OCI-LY7 (cell line): ENCODE results near the gene GADL1. TPM values are rescaled to one million over a fixed set of nuclear protein-coding genes. Genes with fewer than 3 reads are reported as not detected.

ENCODE experiments used
- BruUV-seq: library from RNA; stranded (reverse); fragments of 400-500 nt; replicated peaks from 2 replicates; lab custom pipeline; 2021; lab: Mats Ljungman, UMichigan
- CTCF ChIA-PET: fragments of 300-600 bp; sonication (Branson Sonifier 250); formaldehyde crosslinking; loops from one replicate; lab custom pipeline; 2022; ENCODE audit warnings: antibody characterized with exemption; ENCODE audit not compliant: unreplicated experiment; lab: Charles Lee
- POLR2A ChIA-PET: fragments of 300-600 bp; sonication (Branson Sonifier 250); formaldehyde crosslinking; loops from one replicate; lab custom pipeline; 2022; ENCODE audit warnings: antibody characterized with exemption; lab: Charles Lee
- DNase-seq: peaks from one replicate; pipeline ENCODE4 v3.0.0-alpha.2; 2015; ENCODE audit warnings: low spot score
- H2AFZ ChIP-seq: fragments of 200-600 bp; sonication (generic), shearing (Covaris generic); 2 replicates; pipeline ENCODE4 v1.6.1; 2014; ENCODE audit warnings: mild to moderate bottlenecking, antibody characterized with exemption, low read length, moderate library complexity
- H3K27ac ChIP-seq: fragments of 200-600 bp; sonication (generic); 2 replicates; pipeline ENCODE4 v1.5.1; 2014; ENCODE audit warnings: mixed run types, low read depth, mild to moderate bottlenecking, moderate library complexity, low read length, inconsistent platforms; ENCODE audit not compliant: poor library complexity, severe bottlenecking
- H3K36me3 ChIP-seq: fragments of 200-600 bp; sonication (generic); 2 replicates; pipeline ENCODE4 v1.6.1; 2014; ENCODE audit warnings: mild to moderate bottlenecking, antibody characterized with exemption, low read length, moderate library complexity, mixed read lengths; ENCODE audit not compliant: insufficient read depth
- H3K4me1 ChIP-seq: fragments of 200-600 bp; sonication (generic); 2 replicates; pipeline ENCODE4 v1.5.1; 2014; ENCODE audit warnings: mild to moderate bottlenecking, low read length; ENCODE audit not compliant: insufficient read depth, poor library complexity, severe bottlenecking
- H3K4me2 ChIP-seq: fragments of 200-600 bp; sonication (generic); 2 replicates; pipeline ENCODE4 v1.6.1; 2014; ENCODE audit warnings: mild to moderate bottlenecking, low read length
- H3K4me3 ChIP-seq: fragments of 200-600 bp; sonication (generic); 2 replicates; pipeline ENCODE4 v1.5.1; 2014; ENCODE audit warnings: mild to moderate bottlenecking, low read depth, low read length; ENCODE audit not compliant: poor library complexity, severe bottlenecking
- H3K79me2 ChIP-seq: fragments of 200-600 bp; sonication (generic); 2 replicates; pipeline ENCODE4 v1.6.1; 2016; ENCODE audit warnings: low read depth, mild to moderate bottlenecking, low read length, moderate library complexity, mixed read lengths; ENCODE audit not compliant: insufficient read depth
- H3K9me2 ChIP-seq: fragments of 200-600 bp; sonication (generic); 2 replicates; pipeline ENCODE4 v1.6.1; 2016; ENCODE audit warnings: mild to moderate bottlenecking, low read length, mixed read lengths; ENCODE audit not compliant: insufficient read depth
- H3K9me3 ChIP-seq: fragments of 200-600 bp; sonication (generic); 2 replicates; pipeline ENCODE4 v1.6.1; 2014; ENCODE audit warnings: mild to moderate bottlenecking, mixed run types, low read length, mixed read lengths
- H4K20me1 ChIP-seq: fragments of 200-600 bp; sonication (generic); 2 replicates; pipeline ENCODE4 v1.6.1; 2014; ENCODE audit warnings: mild to moderate bottlenecking, antibody characterized with exemption, low read length, moderate library complexity, mixed read lengths; ENCODE audit not compliant: insufficient read depth
- CTCF ChIP-seq: fragments of 200-600 bp; sonication (generic); conservative IDR thresholded peaks from 2 replicates; pipeline ENCODE4 v1.5.1; 2014; ENCODE audit warnings: mild to moderate bottlenecking, antibody characterized with exemption, low read length, moderate library complexity, mixed read lengths
- EZH2phosphoT487 ChIP-seq: fragments of 200-600 bp; sonication (generic); IDR thresholded peaks from 2 replicates; pipeline ENCODE4 v1.6.1; 2018; ENCODE audit warnings: low read depth, borderline replicate concordance, mild to moderate bottlenecking, mixed run types, antibody characterized with exemption, low read length, moderate library complexity, mixed read lengths
- intact Hi-C: fragments of 100-400 bp; cut with micrococcal nuclease; formaldehyde crosslinking; loops from one replicate; pipeline ENCODE4 v1.10.0; 2022; ENCODE audit not compliant: unreplicated experiment
- total RNA-seq, 2 experiments: library from RNA; depleted of rRNA in 1 of 2; stranded (reverse); fragments of >200 nt in 1 of 2; shearing (Covaris generic) in 1 of 2; gene quantifications; 2 replicates each; pipeline ENCODE4 v1.2.3, GENCODE V29; 2014 to 2022

Gene GADL1
- total RNA-seq, 2 experiments from 2014 or later = not detected

GRCh38 chr3:30819067-30819798, 75.2 kb downstream of the GADL1 start:
- ChIA-PET POLR2A (no interaction called here), CTCF (no interaction called here)
- Histone ChIP-seq H3K9me2 (no peaks in the 10 kb centered on the region), H3K4me2 (no peak overlapping the region), H3K27ac (no peak overlapping the region), H3K79me2 (no peaks in the 10 kb centered on the region), H2AFZ (no peak overlapping the region), H3K4me1 (no peaks in the 10 kb centered on the region), H3K36me3 (no peaks in the 10 kb centered on the region), H4K20me1 (no peaks in the 10 kb centered on the region), H3K4me3 (no peak overlapping the region), H3K9me3 (no peaks in the 10 kb centered on the region)
- intact Hi-C loops = no loop called here
- no peak for DNase-seq
- TF ChIP-seq EZH2phosphoT487 (no peak), CTCF (no peak)
- no TSS peak for BruUV-seq

- Histone ChIP-seq H3K4me3 (no peak overlapping the region), H3K9me3 (no peaks in the 10 kb centered on the region), H3K79me2 (no peaks in the 10 kb centered on the region), H3K36me3 (no peaks in the 10 kb centered on the region), H4K20me1 (no peaks in the 10 kb centered on the region), H3K4me1 (no peaks in the 10 kb centered on the region), H3K4me2 (no peak overlapping the region), H3K9me2 (no peaks in the 10 kb centered on the region), H2AFZ (no peak overlapping the region), H3K27ac (no peak overlapping the region)
- ChIA-PET CTCF (no interaction called here), POLR2A (no interaction called here)
- no TSS peak for BruUV-seq
- TF ChIP-seq EZH2phosphoT487 = no peak
- TF ChIP-seq CTCF = no peak
- DNase-seq = no peak
- intact Hi-C loops = no loop called here
These were observed 80.7 kb downstream of the GADL1 start for GRCh38 chr3:30813734-30814133.

GRCh38 chr3:30811151-30811795, 83.2 kb downstream of the GADL1 start:
- intact Hi-C loops = no loop called here
- POLR2A ChIA-PET = no interaction called here
- no peak for TF ChIP-seq CTCF
- no peak for TF ChIP-seq EZH2phosphoT487
- CTCF ChIA-PET = interaction anchor here (0.9 kb wide), 1 partner anchor 9 kb away, joined by 3 read pairs; no protein-coding TSS in a partner anchor
- no peaks in the 10 kb centered on the region for H3K4me1 ChIP-seq
- H3K36me3 ChIP-seq = no peaks in the 10 kb centered on the region
- no peak overlapping the region for H3K4me2 ChIP-seq
- H2AFZ ChIP-seq = no peak overlapping the region
- no peaks in the 10 kb centered on the region for H3K79me2 ChIP-seq
- no peak overlapping the region for H3K27ac ChIP-seq
- no peak overlapping the region for H3K4me3 ChIP-seq
- DNase-seq = no peak
- BruUV-seq = no TSS peak
- no peaks in the 10 kb centered on the region for H4K20me1 ChIP-seq
- no peaks in the 10 kb centered on the region for H3K9me2 ChIP-seq
- H3K9me3 ChIP-seq = no peaks in the 10 kb centered on the region
